Forelimb muscle (tissue), 1 donor: ENCODE measurements around the gene NTM. TPM values are rescaled to one million over a fixed set of nuclear protein-coding genes. Genes with fewer than 3 reads are reported as not detected.

Source experiments
- DNase-seq: peaks from one replicate; pipeline ENCODE4 v3.0.0-alpha.2; 2013; ENCODE audit warnings: low read depth
- polyA plus RNA-seq: library from polyadenylated mRNA; unstranded; fragments of 120-200 nt; gene quantifications from one replicate; pipeline ENCODE4 v1.2.1, GENCODE V29; 2013; ENCODE audit not compliant: insufficient read length

Gene NTM
- polyA plus RNA-seq, 1 donor = 15.0 TPM

GRCh38 chr11:131549770-131550169 is 179.4 kb downstream of the NTM start:
- no peak for DNase-seq

- no peak for DNase-seq
Observed at GRCh38 chr11:131560287-131560686, 189.9 kb downstream of the NTM start.

- no peak for DNase-seq
Observed at GRCh38 chr11:131561501-131561900, 191.1 kb downstream of the NTM start.

- DNase-seq = no peak
Observed at GRCh38 chr11:131561972-131562371, 191.6 kb downstream of the NTM start.

- DNase-seq = no peak
Observed at GRCh38 chr11:131568318-131568717, 197.9 kb downstream of the NTM start.

- DNase-seq = no peak
Observed at GRCh38 chr11:131571571-131571970, 201.2 kb downstream of the NTM start.

- no peak for DNase-seq
Observed at GRCh38 chr11:131572423-131572822, 202.0 kb downstream of the NTM start.

GRCh38 chr11:131579932-131580387 is 209.5 kb downstream of the NTM start:
- no peak for DNase-seq

- DNase-seq = no peak
Observed at GRCh38 chr11:131580476-131580875, 210.1 kb downstream of the NTM start.

GRCh38 chr11:131581046-131581445 is 210.6 kb downstream of the NTM start:
- no peak for DNase-seq

- no peak for DNase-seq
Observed at GRCh38 chr11:131582021-131582525, 211.7 kb downstream of the NTM start.

- no peak for DNase-seq
Observed at GRCh38 chr11:131583421-131583820, 213.0 kb downstream of the NTM start.

- no peak for DNase-seq
Observed at GRCh38 chr11:131583938-131584337, 213.5 kb downstream of the NTM start.

GRCh38 chr11:131584785-131585592 is 214.6 kb downstream of the NTM start:
- no peak for DNase-seq

GRCh38 chr11:131588057-131588456 is 217.6 kb downstream of the NTM start:
- DNase-seq = no peak

- no peak for DNase-seq
Observed at GRCh38 chr11:131591051-131591461, 220.6 kb downstream of the NTM start.

GRCh38 chr11:131592152-131592551 is 221.7 kb downstream of the NTM start:
- no peak for DNase-seq

GRCh38 chr11:131592734-131593133 is 222.3 kb downstream of the NTM start:
- DNase-seq = no peak

- no peak for DNase-seq
Observed at GRCh38 chr11:131593301-131593700, 222.9 kb downstream of the NTM start.

- no peak for DNase-seq
Observed at GRCh38 chr11:131595797-131596196, 225.4 kb downstream of the NTM start.

GRCh38 chr11:131597890-131598289 is 227.5 kb downstream of the NTM start:
- no peak for DNase-seq

- DNase-seq = no peak
Observed at GRCh38 chr11:131598305-131598704, 227.9 kb downstream of the NTM start.

GRCh38 chr11:131599285-131599684 is 228.9 kb downstream of the NTM start:
- no peak for DNase-seq
